ENCODE measurements around the gene NDFIP2. TPM values are rescaled to one million over a fixed set of nuclear protein-coding genes. Genes with fewer than 3 reads are reported as not detected.
A peak's percentile ranks its signal among the peaks of the same experiment; 100 is the strongest.

The NDFIP2 gene
- total and polyA plus RNA-seq, 5 donors from 2014 or later = 2.9 to 5.4 (median 4.7) TPM

DNA sequence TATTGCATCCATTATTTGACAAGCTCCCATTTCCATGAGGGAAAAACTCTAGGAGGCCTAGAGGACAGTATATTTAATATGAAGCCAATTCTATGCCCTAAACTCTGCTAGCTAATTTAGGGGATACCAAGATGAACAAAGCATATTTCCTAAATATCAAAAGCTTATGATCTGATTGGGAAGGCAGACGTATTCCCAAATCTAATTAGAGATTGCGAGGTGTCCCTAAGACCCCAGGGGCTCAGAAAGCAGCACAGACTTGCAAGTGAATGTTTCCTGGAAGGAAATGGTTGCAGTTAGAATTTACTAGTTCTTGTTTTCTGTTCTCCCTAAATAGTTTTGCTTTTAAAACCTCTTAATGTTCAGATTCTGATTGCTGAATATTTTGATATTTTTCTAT lies 30.7 kb downstream of the NDFIP2 start:
- H3K4me1 Mint-ChIP-seq = peaks cover 8 to 15% (median 9%) of the 10 kb centered on the region in 4 donors
- Histone ChIP-seq H3K4me3 (ENCODE audit: low read depth, low read length) (no peak overlapping the region), H3K27ac (ENCODE audit: insufficient read depth, low read length, poor library complexity, severe bottlenecking) (no peak overlapping the region), H3K9me3 (ENCODE audit: control insufficient read depth in 2 of 2, low read length in 2 of 2) (no peaks in the 10 kb centered on the region), H3K36me3 (ENCODE audit: control insufficient read depth, insufficient read depth, low read length) (no peaks in the 10 kb centered on the region), H3K27me3 (ENCODE audit: control insufficient read depth, insufficient read depth, low read length) (no peaks in the 10 kb centered on the region), H3K4me1 (ENCODE audit: control insufficient read depth, insufficient read depth, low read length, poor library complexity, severe bottlenecking) (no peaks in the 10 kb centered on the region)
- H3K27me3 Mint-ChIP-seq = no peaks in the 10 kb centered on the region
- H3K9me3 Mint-ChIP-seq = no peaks in the 10 kb centered on the region
- H3K36me3 Mint-ChIP-seq = no peaks in the 10 kb centered on the region
- no peak overlapping the region for H3K27ac Mint-ChIP-seq
- DNase-seq = no peak
- no peak for ATAC-seq (ENCODE audit: low read depth in 2 of 2)
- H3K4me3 Mint-ChIP-seq = no peak overlapping the region

GRCh38 chr13:79512950-79513349 lies 32.0 kb downstream of the NDFIP2 start:
- Histone ChIP-seq H3K4me1 (ENCODE audit: control insufficient read depth, insufficient read depth, low read length, poor library complexity, severe bottlenecking) (no peaks in the 10 kb centered on the region), H3K4me3 (ENCODE audit: low read depth, low read length) (no peak overlapping the region), H3K36me3 (ENCODE audit: control insufficient read depth, insufficient read depth, low read length) (no peaks in the 10 kb centered on the region), H3K9me3 (ENCODE audit: control insufficient read depth in 2 of 2, low read length in 2 of 2) (no peaks in the 10 kb centered on the region), H3K27me3 (ENCODE audit: control insufficient read depth, insufficient read depth, low read length) (no peaks in the 10 kb centered on the region), H3K27ac (ENCODE audit: insufficient read depth, low read length, poor library complexity, severe bottlenecking) (no peak overlapping the region)
- Mint-ChIP-seq H3K27me3 (no peaks in the 10 kb centered on the region), H3K4me3 (no peak overlapping the region), H3K9me3 (no peaks in the 10 kb centered on the region), H3K27ac (no peak overlapping the region), H3K4me1 (peaks cover 8 to 18% (median 9%) of the 10 kb centered on the region in 4 donors), H3K36me3 (no peaks in the 10 kb centered on the region)
- ATAC-seq (ENCODE audit: low read depth in 2 of 2) (no peak), DNase-seq (no peak)

GRCh38 chr13:79516595-79516994 lies 35.6 kb downstream of the NDFIP2 start:
- H3K4me1 Mint-ChIP-seq = peaks cover 0 to 14% (median 8%) of the 10 kb centered on the region in 4 donors

DNA sequence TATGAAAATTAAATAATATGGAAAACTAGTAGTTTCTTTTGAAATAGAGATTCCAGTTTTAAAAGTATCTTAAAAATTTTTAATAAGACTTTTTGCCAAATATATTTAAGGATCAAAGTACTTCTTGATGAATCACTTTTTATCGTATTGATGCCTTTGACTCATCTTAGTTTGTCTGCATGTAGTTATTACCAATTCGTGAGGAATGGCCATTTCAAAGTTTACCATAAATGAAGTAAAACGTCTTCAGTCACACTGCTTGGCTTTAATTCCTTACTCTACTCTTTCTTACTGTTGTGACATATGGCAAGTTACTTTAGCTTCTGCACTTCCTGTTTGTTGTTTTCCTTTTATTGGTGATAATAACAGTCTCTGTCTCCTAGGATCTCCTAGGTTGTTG lies 38.3 kb downstream of the NDFIP2 start:
- H3K27me3 Mint-ChIP-seq = no peaks in the 10 kb centered on the region
- H3K9me3 ChIP-seq (ENCODE audit: control insufficient read depth in 2 of 2, low read length in 2 of 2) = no peaks in the 10 kb centered on the region
- H3K4me3 Mint-ChIP-seq = no peak overlapping the region
- H3K27me3 ChIP-seq (ENCODE audit: control insufficient read depth, insufficient read depth, low read length) = no peaks in the 10 kb centered on the region
- no peak overlapping the region for H3K27ac ChIP-seq (ENCODE audit: insufficient read depth, low read length, poor library complexity, severe bottlenecking)
- H3K36me3 Mint-ChIP-seq = peaks cover 8% of the 10 kb centered on the region
- DNase-seq (no peak), ATAC-seq (ENCODE audit: low read depth in 2 of 2) (no peak)
- peak overlapping the region in 1 of 3 donors; percentile 36 for H3K27ac Mint-ChIP-seq
- H3K36me3 ChIP-seq (ENCODE audit: control insufficient read depth, insufficient read depth, low read length) = no peaks in the 10 kb centered on the region
- peaks cover 4 to 17% (median 14%) of the 10 kb centered on the region in 4 donors for H3K4me1 Mint-ChIP-seq
- H3K4me3 ChIP-seq (ENCODE audit: low read depth, low read length) = no peak overlapping the region
- H3K9me3 Mint-ChIP-seq = no peaks in the 10 kb centered on the region
- H3K4me1 ChIP-seq (ENCODE audit: control insufficient read depth, insufficient read depth, low read length, poor library complexity, severe bottlenecking) = peaks cover 7% of the 10 kb centered on the region

More at GRCh38 chr13:79516595-79516994, 35.6 kb downstream of the NDFIP2 start:
- H3K4me3 Mint-ChIP-seq = no peak overlapping the region
- no peaks in the 10 kb centered on the region for H3K4me1 ChIP-seq (ENCODE audit: control insufficient read depth, insufficient read depth, low read length, poor library complexity, severe bottlenecking)
- H3K36me3 ChIP-seq (ENCODE audit: control insufficient read depth, insufficient read depth, low read length) = no peaks in the 10 kb centered on the region
- no peaks in the 10 kb centered on the region for H3K9me3 ChIP-seq (ENCODE audit: control insufficient read depth in 2 of 2, low read length in 2 of 2)
- H3K4me3 ChIP-seq (ENCODE audit: low read depth, low read length) = no peak overlapping the region
- peaks cover 3% of the 10 kb centered on the region for H3K36me3 Mint-ChIP-seq
- no peaks in the 10 kb centered on the region for H3K9me3 Mint-ChIP-seq
- DNase-seq (no peak), ATAC-seq (ENCODE audit: low read depth in 2 of 2) (no peak)
- no peaks in the 10 kb centered on the region for H3K27me3 Mint-ChIP-seq
- H3K27me3 ChIP-seq (ENCODE audit: control insufficient read depth, insufficient read depth, low read length) = no peaks in the 10 kb centered on the region
- no peak overlapping the region for H3K27ac Mint-ChIP-seq
- H3K27ac ChIP-seq (ENCODE audit: insufficient read depth, low read length, poor library complexity, severe bottlenecking) = no peak overlapping the region

DNA sequence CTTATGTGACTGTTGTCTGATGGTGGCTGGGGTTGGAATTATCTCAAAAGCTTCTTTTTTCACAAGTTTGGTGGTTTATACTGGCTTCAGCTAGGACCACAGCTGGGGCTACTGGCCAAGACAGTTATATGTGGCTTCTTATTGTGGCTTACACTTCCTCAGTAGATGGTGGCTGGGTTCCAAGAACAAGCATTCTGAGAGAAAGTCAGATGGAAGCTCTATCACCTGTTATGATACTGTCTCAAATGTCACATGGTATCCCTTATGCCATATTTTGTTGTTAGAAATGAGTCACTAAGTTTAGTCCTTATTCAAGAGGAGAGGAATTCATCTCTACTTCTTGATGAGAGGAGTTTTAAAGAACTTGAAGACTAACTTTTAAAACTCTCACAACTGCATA lies 41.6 kb downstream of the NDFIP2 start:
- H3K27me3 Mint-ChIP-seq = no peaks in the 10 kb centered on the region
- no peak overlapping the region for H3K27ac ChIP-seq (ENCODE audit: insufficient read depth, low read length, poor library complexity, severe bottlenecking)
- peak in 1 of 3 donors; percentile 92 for DNase-seq
- H3K4me3 ChIP-seq (ENCODE audit: low read depth, low read length) = no peak overlapping the region
- ATAC-seq (ENCODE audit: low read depth in 2 of 2) = peak; percentile 82 to 83
- H3K27me3 ChIP-seq (ENCODE audit: control insufficient read depth, insufficient read depth, low read length) = no peaks in the 10 kb centered on the region
- peaks cover 8% of the 10 kb centered on the region for H3K36me3 Mint-ChIP-seq
- no peaks in the 10 kb centered on the region for H3K9me3 Mint-ChIP-seq
- peak overlapping the region in 1 of 3 donors; percentile 65 for H3K27ac Mint-ChIP-seq
- H3K9me3 ChIP-seq (ENCODE audit: control insufficient read depth in 2 of 2, low read length in 2 of 2) = no peaks in the 10 kb centered on the region
- peaks cover 4 to 13% (median 10%) of the 10 kb centered on the region in 4 donors for H3K4me1 Mint-ChIP-seq
- peaks cover 7% of the 10 kb centered on the region for H3K4me1 ChIP-seq (ENCODE audit: control insufficient read depth, insufficient read depth, low read length, poor library complexity, severe bottlenecking)
- peaks cover 2% of the 10 kb centered on the region for H3K36me3 ChIP-seq (ENCODE audit: control insufficient read depth, insufficient read depth, low read length)
- peak overlapping the region in 1 of 4 donors; percentile 17 for H3K4me3 Mint-ChIP-seq

DNA sequence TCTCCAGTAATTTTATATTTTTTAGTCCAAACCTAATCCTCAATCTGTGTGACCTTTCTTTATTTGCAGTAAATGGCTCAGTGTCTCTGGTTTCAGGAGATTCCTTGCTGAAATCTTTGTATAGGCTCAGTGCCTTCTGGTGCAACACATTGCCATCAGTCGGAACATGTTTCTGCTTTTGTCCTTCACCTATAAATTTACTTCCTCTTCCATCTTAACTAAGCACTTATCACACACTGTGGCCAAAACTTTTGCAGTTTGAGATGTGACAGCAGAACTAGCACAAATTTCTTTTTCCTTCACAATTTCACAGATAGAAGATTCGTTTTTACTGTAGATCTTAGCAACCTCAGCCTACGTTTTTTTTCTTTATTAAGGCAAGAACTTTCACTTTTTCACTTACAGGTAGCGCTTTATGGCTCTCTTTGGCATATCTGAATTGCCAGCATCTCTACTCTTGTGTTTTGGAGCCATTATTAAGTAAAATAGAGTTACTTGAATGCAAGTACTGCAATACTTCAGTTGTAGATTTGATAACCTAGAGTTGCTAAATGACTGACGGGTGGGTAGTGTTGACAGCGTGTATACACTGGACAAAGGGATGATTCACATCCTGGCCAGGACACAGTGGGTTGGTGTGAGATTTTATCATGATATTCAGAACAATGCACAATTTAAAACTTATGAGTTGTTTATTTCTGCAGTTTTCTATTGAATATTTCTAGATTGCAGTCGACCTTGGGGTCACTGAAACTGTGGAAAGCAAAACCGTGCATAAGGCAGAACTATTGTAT lies 44.3 kb downstream of the NDFIP2 start:
- Mint-ChIP-seq H3K4me3 (no peak overlapping the region), H3K4me1 (peaks cover 4 to 9% (median 7%) of the 10 kb centered on the region in 4 donors), H3K36me3 (peaks cover 6% of the 10 kb centered on the region), H3K27me3 (no peaks in the 10 kb centered on the region), H3K27ac (no peak overlapping the region), H3K9me3 (no peaks in the 10 kb centered on the region)
- Histone ChIP-seq H3K27ac (ENCODE audit: insufficient read depth, low read length, poor library complexity, severe bottlenecking) (no peak overlapping the region), H3K27me3 (ENCODE audit: control insufficient read depth, insufficient read depth, low read length) (no peaks in the 10 kb centered on the region), H3K4me1 (ENCODE audit: control insufficient read depth, insufficient read depth, low read length, poor library complexity, severe bottlenecking) (peaks cover 7% of the 10 kb centered on the region), H3K4me3 (ENCODE audit: low read depth, low read length) (no peak overlapping the region), H3K9me3 (ENCODE audit: control insufficient read depth in 2 of 2, low read length in 2 of 2) (no peaks in the 10 kb centered on the region), H3K36me3 (ENCODE audit: control insufficient read depth, insufficient read depth, low read length) (peaks cover 2% of the 10 kb centered on the region)
- peak in 1 of 3 donors; percentile 19 for DNase-seq
- ATAC-seq (ENCODE audit: low read depth in 2 of 2) = no peak

DNA sequence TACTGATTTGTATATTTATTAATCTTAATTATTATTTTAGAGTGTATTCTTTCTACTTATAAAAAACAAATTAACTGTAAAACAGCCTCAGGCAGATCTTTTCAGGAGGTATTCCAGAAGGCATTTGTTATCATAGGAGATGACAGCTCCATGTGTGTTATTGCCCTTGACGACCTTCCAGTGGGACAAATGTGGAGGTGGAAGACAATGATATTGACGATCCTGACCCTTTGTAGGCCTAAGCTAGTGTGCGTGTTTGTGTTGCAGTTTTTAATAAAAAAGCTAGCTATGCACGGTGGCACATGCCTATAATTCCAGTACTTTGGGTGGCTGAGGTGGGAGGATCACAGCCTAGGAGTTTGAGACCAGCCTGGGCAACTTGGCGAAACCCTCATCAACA lies 46.7 kb downstream of the NDFIP2 start:
- Histone ChIP-seq H3K27ac (ENCODE audit: insufficient read depth, low read length, poor library complexity, severe bottlenecking) (no peak overlapping the region), H3K9me3 (ENCODE audit: control insufficient read depth in 2 of 2, low read length in 2 of 2) (no peaks in the 10 kb centered on the region), H3K27me3 (ENCODE audit: control insufficient read depth, insufficient read depth, low read length) (no peaks in the 10 kb centered on the region), H3K4me3 (ENCODE audit: low read depth, low read length) (no peak overlapping the region), H3K36me3 (ENCODE audit: control insufficient read depth, insufficient read depth, low read length) (peaks cover 2% of the 10 kb centered on the region), H3K4me1 (ENCODE audit: control insufficient read depth, insufficient read depth, low read length, poor library complexity, severe bottlenecking) (peaks cover 3% of the 10 kb centered on the region)
- Mint-ChIP-seq H3K4me3 (no peak overlapping the region), H3K4me1 (peaks cover 9 to 15% (median 13%) of the 10 kb centered on the region in 4 donors), H3K9me3 (no peaks in the 10 kb centered on the region), H3K27ac (no peak overlapping the region), H3K27me3 (no peaks in the 10 kb centered on the region), H3K36me3 (peaks cover 9% of the 10 kb centered on the region)
- DNase-seq (no peak), ATAC-seq (ENCODE audit: low read depth in 2 of 2) (no peak)

- Mint-ChIP-seq H3K36me3 (peaks cover 7% of the 10 kb centered on the region), H3K27ac (no peak overlapping the region), H3K27me3 (no peaks in the 10 kb centered on the region), H3K4me3 (no peak overlapping the region), H3K4me1 (peaks cover 5 to 15% (median 10%) of the 10 kb centered on the region in 4 donors), H3K9me3 (no peaks in the 10 kb centered on the region)
- H3K36me3 ChIP-seq (ENCODE audit: control insufficient read depth, insufficient read depth, low read length) = peaks cover 2% of the 10 kb centered on the region
- H3K9me3 ChIP-seq (ENCODE audit: control insufficient read depth in 2 of 2, low read length in 2 of 2) = no peaks in the 10 kb centered on the region
- no peak overlapping the region for H3K4me3 ChIP-seq (ENCODE audit: low read depth, low read length)
- ATAC-seq (ENCODE audit: low read depth in 2 of 2) = no peak
- no peak for DNase-seq
- no peaks in the 10 kb centered on the region for H3K4me1 ChIP-seq (ENCODE audit: control insufficient read depth, insufficient read depth, low read length, poor library complexity, severe bottlenecking)
- no peak overlapping the region for H3K27ac ChIP-seq (ENCODE audit: insufficient read depth, low read length, poor library complexity, severe bottlenecking)
- H3K27me3 ChIP-seq (ENCODE audit: control insufficient read depth, insufficient read depth, low read length) = no peaks in the 10 kb centered on the region
Measured at GRCh38 chr13:79528356-79528755, 47.4 kb downstream of the NDFIP2 start.
